ENCODE data around the gene SPSB1.

The SPSB1 gene

DNA sequence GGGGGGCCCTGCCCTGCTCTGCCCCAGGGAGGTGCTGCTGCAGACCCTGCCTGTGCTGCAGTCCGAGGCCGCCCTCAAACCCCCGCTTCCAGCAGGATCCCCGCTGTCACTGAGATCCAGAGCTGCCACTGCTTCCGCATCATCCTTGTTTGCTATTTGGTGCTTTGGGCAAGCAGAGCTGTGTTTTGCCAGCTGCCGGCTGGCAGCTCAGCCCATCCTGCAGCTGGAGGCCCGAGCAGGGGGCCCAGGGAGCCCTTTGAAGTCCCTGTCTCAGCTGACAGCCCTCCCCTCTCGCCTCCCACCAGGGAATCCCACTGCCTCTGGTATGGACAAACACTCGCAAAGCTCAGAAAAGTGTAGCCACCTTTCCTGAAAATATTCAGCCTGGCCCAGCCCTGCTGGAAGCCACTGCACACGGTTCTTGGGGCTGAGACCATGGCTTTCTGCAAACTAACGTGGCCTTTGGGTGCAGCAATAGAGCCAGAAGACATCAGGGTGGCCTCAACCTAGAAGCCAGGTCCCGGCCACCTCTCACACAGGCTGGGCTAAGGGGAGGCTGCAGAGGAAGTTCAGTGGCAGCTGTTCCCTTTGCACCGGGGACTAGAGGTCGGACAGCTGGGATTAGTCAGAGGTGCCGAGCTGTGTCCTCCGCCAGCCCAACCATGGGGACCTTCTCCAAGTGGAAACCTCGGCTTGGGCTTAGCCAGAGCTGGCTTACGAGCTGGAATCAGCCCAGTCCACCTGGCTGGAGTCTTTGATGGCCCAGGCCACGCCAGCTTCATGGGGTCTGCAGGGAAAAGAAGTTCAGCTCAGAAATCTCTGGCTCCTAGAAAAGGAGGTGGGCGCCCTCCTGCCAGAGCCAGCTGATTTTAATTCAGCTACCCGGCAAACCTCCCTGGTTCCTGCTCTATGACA, 107.1 kb downstream of the SPSB1 start:
- peaks cover 0 to 18% (median 0%) of the 10 kb centered on the region in 11 experiments; a peak in 3 of 22 replicates for H4K20me1 ChIP-seq
- no peak overlapping the region; a peak in 1 of 20 replicates for H3K4me3 ChIP-seq
- no peaks in the 10 kb centered on the region for H3K36me3 ChIP-seq
- peaks cover 40 to 82% (median 75%) of the 10 kb centered on the region in 10 experiments for H3K4me1 ChIP-seq
- TF ChIP-seq Cebpa-rat (IDR thresholded peaks at IDR 0.05) = no peak
- H3K27me3 ChIP-seq = peaks cover 0 to 45% (median 0%) of the 10 kb centered on the region in 11 experiments; a peak in 7 of 22 replicates
- H3K9me3 ChIP-seq (replicated peaks in 1 of 11) = peaks cover 4 to 19% (median 7%) of the 10 kb centered on the region in 11 experiments; a peak in 17 of 22 replicates
- peak overlapping the region in 9 of 11 experiments; percentile 14 to 87 (median 68); a peak in 17 of 22 replicates for H3K27ac ChIP-seq
- H3K9ac ChIP-seq = peak overlapping the region in 8 of 11 experiments; percentile 18 to 72 (median 56); a peak in 16 of 22 replicates
- H3K4me2 ChIP-seq = peak overlapping the region; percentile 52 to 98 (median 89)

DNA sequence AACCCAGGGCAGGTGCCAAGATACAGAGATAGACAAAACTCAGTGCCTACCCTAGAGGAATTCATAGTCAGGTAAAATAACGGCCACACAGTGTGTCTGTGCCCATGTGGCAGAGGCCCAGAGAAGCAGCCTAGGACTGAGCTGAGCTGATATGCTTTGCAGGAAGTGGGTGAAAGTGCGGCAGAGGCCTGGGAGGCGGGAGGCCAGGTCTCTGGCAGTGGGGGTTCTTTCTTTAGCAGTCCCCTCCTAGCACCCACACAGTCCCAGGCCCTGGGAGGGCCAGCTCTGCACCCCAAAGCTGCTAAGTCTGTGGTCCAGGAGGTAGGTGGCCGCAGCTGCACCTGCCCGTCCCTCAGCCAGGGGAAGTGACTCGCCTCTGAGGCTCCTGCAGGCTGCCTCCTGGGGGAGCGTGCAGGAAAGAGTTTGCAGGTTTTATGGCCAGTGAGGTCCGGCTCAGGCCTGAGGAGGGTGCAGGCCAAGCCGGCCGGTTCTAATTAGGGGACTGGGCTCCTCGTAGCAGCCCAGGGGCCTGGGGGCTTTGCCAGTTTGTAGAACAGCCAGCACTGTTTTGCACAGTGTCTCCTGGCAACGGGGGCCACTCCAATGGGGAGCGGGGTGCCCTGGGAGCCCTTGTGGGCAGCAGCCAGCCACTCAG, 107.9 kb downstream of the SPSB1 start:
- H3K27me3 ChIP-seq = peaks cover 0 to 45% (median 0%) of the 10 kb centered on the region in 11 experiments; a peak in 7 of 22 replicates
- no peak for TF ChIP-seq Cebpa-rat (IDR thresholded peaks at IDR 0.05)
- peak overlapping the region in 9 of 11 experiments; percentile 9 to 87 (median 68); a peak in 15 of 22 replicates for H3K27ac ChIP-seq
- H3K9ac ChIP-seq = peak overlapping the region in 8 of 11 experiments; percentile 18 to 72 (median 56); a peak in 16 of 22 replicates
- peak overlapping the region in 1 of 10 experiments; percentile 11; a peak in 2 of 20 replicates for H3K4me3 ChIP-seq
- peak overlapping the region; percentile 52 to 98 (median 89) for H3K4me2 ChIP-seq
- H3K4me1 ChIP-seq = peaks cover 40 to 90% (median 77%) of the 10 kb centered on the region in 10 experiments
- peaks cover 0 to 14% (median 0%) of the 10 kb centered on the region in 11 experiments; a peak in 7 of 22 replicates for H3K9me3 ChIP-seq (replicated peaks in 1 of 11)
- peaks cover 0 to 18% (median 0%) of the 10 kb centered on the region in 11 experiments; a peak in 3 of 22 replicates for H4K20me1 ChIP-seq
- no peaks in the 10 kb centered on the region for H3K36me3 ChIP-seq

DNA sequence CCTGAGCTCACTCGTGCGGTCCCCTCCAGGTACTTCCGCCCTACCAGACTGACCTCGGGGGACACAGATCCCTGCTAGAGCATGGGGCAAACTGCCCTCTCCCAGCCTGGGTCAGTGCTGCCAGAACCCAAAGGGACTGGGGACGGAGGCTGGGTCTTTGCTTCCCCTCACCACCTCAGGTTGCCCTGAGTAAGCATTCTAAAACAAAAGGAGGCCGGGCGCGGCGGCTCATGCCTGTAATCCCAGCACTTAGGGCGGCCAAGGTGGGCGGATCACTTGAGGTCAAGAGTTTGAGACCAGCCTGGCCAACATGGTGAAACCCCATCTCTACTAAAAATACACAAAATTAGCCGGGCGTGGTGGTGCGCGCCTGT, 108.4 kb downstream of the SPSB1 start:
- Histone ChIP-seq H3K27ac (peak overlapping the region in 8 of 11 experiments; percentile 62 to 87 (median 70); a peak in 9 of 22 replicates), H4K20me1 (peaks cover 0 to 18% (median 0%) of the 10 kb centered on the region in 11 experiments; a peak in 3 of 22 replicates), H3K36me3 (no peaks in the 10 kb centered on the region), H3K4me2 (peak overlapping the region; percentile 52 to 98 (median 89)), H3K9ac (peak overlapping the region in 8 of 11 experiments; percentile 18 to 72 (median 56); a peak in 6 of 22 replicates), H3K4me1 (peaks cover 40 to 95% (median 82%) of the 10 kb centered on the region in 10 experiments), H3K9me3 (replicated peaks in 1 of 11) (peaks cover 0 to 14% (median 0%) of the 10 kb centered on the region in 11 experiments; a peak in 5 of 22 replicates), H3K27me3 (peaks cover 0 to 45% (median 0%) of the 10 kb centered on the region in 11 experiments; a peak in 7 of 22 replicates), H3K4me3 (no peak overlapping the region; a peak in 1 of 20 replicates)
- no peak for TF ChIP-seq Cebpa-rat (IDR thresholded peaks at IDR 0.05)

DNA sequence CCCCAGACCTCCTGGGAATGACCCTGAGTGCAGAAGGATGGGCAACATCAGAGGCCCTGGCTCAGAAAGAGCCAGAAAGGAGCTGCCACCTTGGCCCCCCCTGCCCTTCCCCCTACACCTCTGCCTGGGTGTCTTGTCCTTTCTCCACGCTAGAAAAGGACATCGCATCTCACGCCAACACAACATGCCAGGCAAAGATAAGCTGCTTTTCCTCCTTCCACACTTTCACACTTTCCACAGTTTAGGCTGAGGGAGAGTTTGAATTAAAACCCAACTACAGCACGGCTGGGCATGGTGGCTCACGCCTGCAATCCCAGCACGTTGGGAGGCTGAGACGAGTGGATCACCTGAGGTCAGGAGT, 109.5 kb downstream of the SPSB1 start:
- Histone ChIP-seq H3K27ac (peak overlapping the region in 4 of 11 experiments; percentile 47 to 87 (median 54); a peak in 8 of 22 replicates), H3K9me3 (replicated peaks in 1 of 11) (peaks cover 0 to 14% (median 0%) of the 10 kb centered on the region in 11 experiments; a peak in 5 of 22 replicates), H3K27me3 (peaks cover 0 to 45% (median 0%) of the 10 kb centered on the region in 11 experiments; a peak in 7 of 22 replicates), H3K4me2 (peak overlapping the region in 10 of 11 experiments; percentile 18 to 98 (median 90); a peak in 20 of 22 replicates), H3K4me3 (no peak overlapping the region), H3K9ac (peak overlapping the region in 3 of 11 experiments; percentile 3 to 53 (median 47); a peak in 3 of 22 replicates), H3K36me3 (no peaks in the 10 kb centered on the region), H3K4me1 (peaks cover 35 to 96% (median 83%) of the 10 kb centered on the region in 10 experiments), H4K20me1 (peaks cover 0 to 18% (median 0%) of the 10 kb centered on the region in 11 experiments; a peak in 3 of 22 replicates)
- no peak for TF ChIP-seq Cebpa-rat (IDR thresholded peaks at IDR 0.05)

DNA sequence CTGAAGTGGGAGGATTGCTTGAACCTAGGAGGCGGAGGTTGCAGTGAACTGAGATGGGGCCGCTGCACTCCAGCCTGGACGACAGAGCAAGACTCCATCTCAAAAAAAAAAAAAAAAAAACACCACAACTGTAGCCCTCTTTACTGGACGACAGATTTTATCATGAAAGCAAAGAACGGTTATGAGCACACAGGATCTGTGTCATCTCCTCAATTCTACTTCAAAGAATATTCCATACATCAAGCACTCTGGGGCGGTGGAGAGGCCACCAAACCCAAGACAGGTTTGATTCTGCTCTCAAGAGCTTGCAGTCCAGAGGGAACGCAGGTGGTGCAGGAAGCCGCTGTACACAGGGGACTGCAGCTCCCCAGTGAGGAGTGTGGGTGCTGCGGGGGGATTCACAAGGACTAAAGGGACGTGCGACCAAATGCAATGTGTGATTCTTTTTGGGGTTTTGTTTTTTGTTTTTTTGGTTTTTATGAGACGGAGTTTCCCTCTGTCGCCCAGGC, 110.1 kb downstream of the SPSB1 start:
- H4K20me1 ChIP-seq = peaks cover 0 to 18% (median 0%) of the 10 kb centered on the region in 11 experiments; a peak in 3 of 22 replicates
- peak overlapping the region in 3 of 11 experiments; percentile 1 to 53 (median 3); a peak in 2 of 22 replicates for H3K9ac ChIP-seq

DNA sequence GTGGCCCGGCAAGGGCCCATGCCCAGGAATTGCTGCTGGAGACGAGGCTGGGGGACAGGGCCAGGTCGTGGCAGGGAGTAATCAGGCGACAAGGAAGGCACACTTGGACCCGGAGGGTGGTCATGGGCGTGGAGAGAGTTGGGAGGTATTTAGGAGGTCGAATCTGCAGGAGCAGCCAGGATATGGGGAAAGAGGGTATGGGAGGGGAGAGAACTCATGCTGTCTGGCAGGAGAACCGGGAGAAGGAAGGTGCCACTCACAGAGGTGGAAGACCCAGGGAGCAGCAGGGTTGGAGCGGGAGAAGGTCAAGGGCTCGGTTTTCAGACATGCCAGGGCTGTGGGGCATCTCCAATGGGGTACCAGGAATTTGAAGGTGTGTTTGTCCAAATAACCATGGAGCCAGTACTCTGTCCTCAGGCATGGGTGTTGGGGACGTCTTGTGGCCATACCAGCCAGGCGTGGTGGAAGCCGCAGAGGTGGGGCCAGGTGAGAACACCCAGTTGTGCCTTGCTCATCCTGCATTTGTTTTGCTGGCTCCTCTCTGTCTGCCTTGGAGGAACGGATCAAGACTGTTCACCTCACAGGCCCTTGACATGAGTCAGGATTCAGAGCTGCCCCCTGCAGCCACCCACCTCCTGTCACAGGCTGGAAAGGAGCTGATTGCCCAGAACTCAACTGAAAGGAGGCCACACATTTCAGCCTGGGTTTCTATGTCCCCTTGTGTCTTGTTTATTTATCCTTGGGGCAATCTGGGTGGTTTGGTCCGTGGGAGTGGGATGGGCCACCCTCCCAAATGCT, 111.6 kb downstream of the SPSB1 start:
- TF ChIP-seq Cebpa-rat (IDR thresholded peaks at IDR 0.05) = no peak
- Histone ChIP-seq H3K4me3 (no peak overlapping the region), H3K9me3 (replicated peaks in 1 of 11) (peaks cover 0 to 14% (median 0%) of the 10 kb centered on the region in 11 experiments; a peak in 5 of 22 replicates), H3K4me2 (peak overlapping the region in 5 of 11 experiments; percentile 2 to 98 (median 34); a peak in 8 of 22 replicates), H3K9ac (no peak overlapping the region), H3K36me3 (no peaks in the 10 kb centered on the region), H3K27me3 (peaks cover 0 to 40% (median 0%) of the 10 kb centered on the region in 11 experiments; a peak in 7 of 22 replicates), H3K4me1 (peaks cover 20 to 75% (median 62%) of the 10 kb centered on the region in 10 experiments), H3K27ac (no peak overlapping the region), H4K20me1 (peaks cover 0 to 18% (median 0%) of the 10 kb centered on the region in 11 experiments; a peak in 3 of 22 replicates)

More for the DNA sequence above, 110.1 kb downstream of the SPSB1 start:
- Histone ChIP-seq H3K4me2 (peak overlapping the region in 10 of 11 experiments; percentile 18 to 98 (median 90); a peak in 19 of 22 replicates), H3K4me3 (no peak overlapping the region), H3K4me1 (peaks cover 30 to 91% (median 77%) of the 10 kb centered on the region in 10 experiments), H3K36me3 (no peaks in the 10 kb centered on the region), H3K9me3 (replicated peaks in 1 of 11) (peaks cover 0 to 14% (median 0%) of the 10 kb centered on the region in 11 experiments; a peak in 5 of 22 replicates), H3K27me3 (peaks cover 0 to 44% (median 0%) of the 10 kb centered on the region in 11 experiments; a peak in 7 of 22 replicates), H3K27ac (peak overlapping the region in 3 of 11 experiments; percentile 38 to 87 (median 62); a peak in 4 of 22 replicates)
- TF ChIP-seq Cebpa-rat (IDR thresholded peaks at IDR 0.05) = no peak

DNA sequence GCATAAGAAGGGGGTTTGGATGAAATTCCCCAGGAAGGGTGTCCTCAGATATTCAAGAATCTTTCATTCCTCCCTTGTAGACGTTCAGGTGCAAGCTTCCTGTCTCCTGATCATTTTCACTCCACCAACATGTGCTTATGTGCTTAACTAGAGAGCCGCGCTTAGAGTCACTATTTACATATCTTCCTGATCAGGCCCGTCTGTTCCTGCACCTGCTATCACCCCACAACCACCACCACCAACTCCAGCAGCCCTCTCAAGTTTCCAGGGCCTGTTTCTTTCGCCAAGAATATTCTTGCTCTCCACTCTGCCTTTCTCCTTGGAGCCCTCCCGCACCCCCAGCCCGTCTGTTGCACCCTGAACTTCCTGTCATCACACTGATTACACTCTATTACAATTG, 113.4 kb downstream of the SPSB1 start:
- no peak overlapping the region for H3K9ac ChIP-seq
- no peak overlapping the region for H3K27ac ChIP-seq
- peaks cover 0 to 22% (median 0%) of the 10 kb centered on the region in 11 experiments; a peak in 7 of 22 replicates for H3K27me3 ChIP-seq
- no peaks in the 10 kb centered on the region for H3K36me3 ChIP-seq
- TF ChIP-seq Cebpa-rat (IDR thresholded peaks at IDR 0.05) = no peak
- H3K4me2 ChIP-seq = peak overlapping the region in 8 of 11 experiments; percentile 3 to 75 (median 52); a peak in 14 of 22 replicates
- H3K4me1 ChIP-seq = peaks cover 2 to 69% (median 51%) of the 10 kb centered on the region in 10 experiments
- peaks cover 0 to 2% (median 0%) of the 10 kb centered on the region in 11 experiments; a peak in 1 of 22 replicates for H4K20me1 ChIP-seq
- H3K9me3 ChIP-seq (replicated peaks in 1 of 11) = peaks cover 0 to 14% (median 0%) of the 10 kb centered on the region in 11 experiments; a peak in 5 of 22 replicates
- H3K4me3 ChIP-seq = no peak overlapping the region
